Subcutaneous adipose tissue (tissue), 4 donors: ENCODE data around the gene THADA. TPM values are rescaled to one million over a fixed set of nuclear protein-coding genes. Genes with fewer than 3 reads are reported as not detected.

Experiments
- total RNA-seq, 4 donors: library from RNA; depleted of rRNA; stranded (reverse); fragments of >200 nt; gene quantifications; one replicate each; pipeline ENCODE4 v1.1.0, GENCODE V29; 2016
- TF ChIP-seq, protein P1 (sequence below): fragments of 450-650 bp; IDR thresholded peaks from one replicate; pipeline ENCODE4 v1.5.1; 2016; ENCODE audit warnings: low read depth, mild to moderate bottlenecking, control low read depth, antibody characterized with exemption, moderate library complexity

The THADA gene
- total RNA-seq, 4 donors from 2014 or later, result 31.8 to 71.9 (median 53.8) TPM

DNA sequence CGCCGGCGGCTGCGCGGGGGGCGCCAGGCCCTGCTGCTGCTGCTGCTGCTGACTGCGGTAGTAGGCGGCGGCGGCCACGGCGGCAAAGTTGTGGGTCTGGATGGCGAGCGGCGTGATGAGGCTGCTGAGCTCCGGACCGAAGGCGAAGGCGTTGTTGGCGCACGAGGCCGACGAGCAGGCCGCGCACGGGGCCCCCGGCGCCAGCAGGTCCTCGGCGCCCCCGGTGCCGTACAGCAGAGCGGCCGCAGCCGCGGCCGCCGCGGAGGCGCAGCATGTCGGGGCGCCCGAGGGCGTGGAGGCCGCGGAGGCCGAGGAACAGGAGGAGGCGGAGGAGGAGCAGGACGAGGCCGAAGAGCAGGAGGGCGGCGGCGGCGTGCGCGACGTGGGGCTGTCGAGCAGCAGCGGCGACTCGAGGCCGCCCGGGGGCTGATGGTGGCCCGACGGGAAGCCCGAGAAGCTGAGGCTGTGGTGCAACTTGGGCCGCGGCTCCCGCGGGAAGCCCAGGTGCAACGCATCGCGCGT is 371.2 kb downstream of the THADA start:
- TF ChIP-seq, protein P1, sequence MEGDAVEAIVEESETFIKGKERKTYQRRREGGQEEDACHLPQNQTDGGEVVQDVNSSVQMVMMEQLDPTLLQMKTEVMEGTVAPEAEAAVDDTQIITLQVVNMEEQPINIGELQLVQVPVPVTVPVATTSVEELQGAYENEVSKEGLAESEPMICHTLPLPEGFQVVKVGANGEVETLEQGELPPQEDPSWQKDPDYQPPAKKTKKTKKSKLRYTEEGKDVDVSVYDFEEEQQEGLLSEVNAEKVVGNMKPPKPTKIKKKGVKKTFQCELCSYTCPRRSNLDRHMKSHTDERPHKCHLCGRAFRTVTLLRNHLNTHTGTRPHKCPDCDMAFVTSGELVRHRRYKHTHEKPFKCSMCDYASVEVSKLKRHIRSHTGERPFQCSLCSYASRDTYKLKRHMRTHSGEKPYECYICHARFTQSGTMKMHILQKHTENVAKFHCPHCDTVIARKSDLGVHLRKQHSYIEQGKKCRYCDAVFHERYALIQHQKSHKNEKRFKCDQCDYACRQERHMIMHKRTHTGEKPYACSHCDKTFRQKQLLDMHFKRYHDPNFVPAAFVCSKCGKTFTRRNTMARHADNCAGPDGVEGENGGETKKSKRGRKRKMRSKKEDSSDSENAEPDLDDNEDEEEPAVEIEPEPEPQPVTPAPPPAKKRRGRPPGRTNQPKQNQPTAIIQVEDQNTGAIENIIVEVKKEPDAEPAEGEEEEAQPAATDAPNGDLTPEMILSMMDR, result no peak

DNA sequence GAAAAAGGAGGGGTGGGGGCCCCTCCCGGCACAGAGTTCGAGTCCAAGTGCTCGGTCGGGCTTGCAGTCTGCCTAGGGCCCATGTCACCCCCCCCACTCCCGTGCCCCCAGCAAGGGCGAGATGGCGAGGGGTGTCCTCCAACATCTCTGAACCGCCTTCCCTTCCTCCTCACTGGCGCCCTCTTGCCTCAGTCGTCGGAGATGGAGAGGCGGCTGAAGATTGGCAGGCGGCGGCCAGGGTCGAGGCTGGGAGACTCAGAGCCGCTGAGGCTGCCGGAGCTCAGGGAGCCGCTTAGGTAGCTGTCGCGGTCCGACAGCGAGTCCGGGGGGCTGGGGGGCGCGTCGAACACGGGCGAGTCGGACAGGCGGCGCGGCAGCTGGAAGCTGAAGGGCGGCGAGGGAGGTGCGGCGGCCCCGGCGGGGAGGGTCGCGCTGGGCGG is 371.7 kb downstream of the THADA start:
- TF ChIP-seq, protein P1, result no peak

DNA sequence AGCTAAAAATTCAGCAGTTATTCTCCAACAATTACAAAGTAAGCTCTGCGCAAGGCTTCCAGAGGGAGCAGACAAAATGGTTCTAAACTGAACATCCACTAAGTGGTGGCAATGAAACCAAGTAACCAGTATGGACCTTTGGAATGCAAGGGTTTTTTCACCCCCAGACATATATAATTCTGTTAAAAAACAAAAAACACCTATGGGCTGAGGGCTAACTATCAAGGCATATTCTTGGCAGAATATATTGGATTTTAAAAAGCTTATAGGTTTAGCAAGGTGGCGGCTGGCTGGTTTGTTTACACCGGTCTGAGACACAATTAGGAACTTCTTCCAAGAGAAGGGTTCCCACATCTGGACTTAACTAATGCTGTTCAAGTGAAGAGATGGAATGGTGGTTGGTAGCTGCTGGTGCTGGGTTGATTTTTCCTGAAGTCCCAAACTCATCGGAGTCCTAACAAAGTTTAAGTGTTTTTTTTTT is 372.3 kb downstream of the THADA start:
- TF ChIP-seq, protein P1, result no peak

DNA sequence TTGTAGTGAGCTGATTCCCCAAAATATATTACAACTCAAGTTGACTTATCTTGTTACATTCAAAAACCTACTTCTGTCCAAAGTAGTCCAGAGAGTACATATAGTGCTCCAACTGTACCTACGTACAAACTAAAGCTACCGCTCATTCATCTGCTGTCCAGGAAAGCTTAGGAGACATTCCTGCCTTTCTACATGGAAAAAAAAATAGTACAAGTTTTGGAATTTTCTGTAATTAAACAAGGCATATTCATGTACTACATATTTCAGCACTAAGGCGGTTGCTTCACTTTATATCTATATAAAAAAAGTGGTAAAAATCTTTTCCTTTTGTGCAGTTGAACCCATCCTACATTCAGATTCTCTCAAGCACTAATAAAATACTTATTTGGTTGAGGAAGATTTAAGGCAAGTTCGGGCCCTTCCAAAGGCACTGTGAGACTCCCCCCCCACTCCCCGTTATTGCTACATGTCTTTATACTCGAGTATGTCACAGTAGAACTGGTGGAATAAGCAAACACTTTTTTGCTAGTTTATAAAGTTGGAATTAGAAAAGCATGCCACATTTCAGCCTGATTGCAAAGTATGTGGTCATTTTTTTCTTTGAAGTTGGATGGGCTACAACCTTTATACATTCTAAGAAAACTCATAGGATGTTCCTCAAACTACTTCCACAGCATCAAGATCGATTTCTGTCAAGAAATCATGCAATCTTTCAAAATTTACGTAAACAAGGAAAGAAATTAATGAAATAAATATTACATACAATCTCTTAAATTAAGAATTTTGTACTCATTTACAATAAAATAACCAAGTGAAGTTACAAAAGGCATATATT is 373.1 kb downstream of the THADA start:
- TF ChIP-seq, protein P1, result no peak

DNA sequence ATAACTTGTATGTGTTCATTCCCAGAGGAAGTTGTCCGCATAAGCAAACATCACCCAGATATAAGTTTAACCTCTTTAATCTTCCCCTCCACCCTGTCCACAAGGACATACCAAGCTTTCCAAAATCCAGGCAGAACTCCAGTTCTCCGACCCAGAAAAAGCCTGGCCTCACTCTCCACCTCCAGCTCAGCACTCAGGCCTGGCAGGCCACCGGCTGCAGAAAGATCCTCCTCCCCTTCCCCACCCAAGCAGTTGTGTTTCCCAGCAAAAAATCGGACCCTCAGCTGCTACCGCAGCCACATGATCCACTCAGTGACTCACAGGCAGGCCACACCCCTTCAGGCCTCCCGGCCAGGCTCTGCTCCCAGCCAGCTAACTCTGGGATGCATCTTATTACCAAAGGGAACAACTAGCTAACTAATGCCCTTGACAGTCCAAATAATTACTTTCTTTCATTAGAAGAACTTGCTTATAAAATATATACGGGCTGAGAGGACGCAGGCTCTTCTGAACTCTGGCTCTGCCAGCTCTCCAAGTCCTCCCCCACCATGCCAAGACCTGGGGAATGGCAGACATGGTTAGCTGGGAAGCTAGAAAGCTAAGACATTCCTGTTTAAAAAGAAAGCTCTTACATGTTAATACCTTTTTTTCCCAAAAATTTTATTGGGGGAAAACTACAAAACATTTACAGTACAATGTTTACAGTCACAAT is 373.9 kb downstream of the THADA start:
- TF ChIP-seq, protein P1, result no peak

DNA sequence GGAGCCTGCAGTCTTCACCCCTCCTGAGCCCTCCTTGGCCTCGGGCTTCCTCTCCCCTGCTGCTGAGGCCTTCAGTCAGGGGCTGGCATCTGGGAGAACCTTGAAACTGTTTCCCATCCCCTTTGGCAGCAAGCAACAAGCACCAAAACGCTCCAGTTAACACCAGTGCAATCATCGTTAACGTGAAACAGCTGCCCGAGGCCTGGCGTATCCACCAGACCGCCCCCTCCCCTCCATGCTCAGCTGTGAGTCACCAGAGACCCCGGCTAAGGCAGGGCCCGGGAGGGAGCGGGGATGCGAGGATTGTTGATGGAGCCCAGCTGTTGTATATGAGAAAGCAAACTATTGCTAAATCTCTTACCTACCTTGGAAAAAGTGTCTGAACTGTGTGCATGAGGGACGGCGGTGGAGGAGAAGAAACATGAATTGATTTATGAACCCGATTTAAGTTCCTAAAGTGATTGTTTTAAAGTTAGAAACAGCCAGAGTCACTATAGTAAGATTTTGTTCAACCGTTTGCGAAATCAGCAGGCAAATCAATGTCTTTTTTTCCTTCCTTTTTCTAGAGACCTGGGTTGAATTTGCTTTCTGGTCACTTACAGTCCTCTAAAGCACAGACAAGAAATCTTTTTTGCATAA is 374.6 kb downstream of the THADA start:
- TF ChIP-seq, protein P1, result no peak
